SK-N-SH treated with all-trans-retinoic acid at 6 μM for 48 hours (cell line): Measurements from ENCODE around the gene LRRC4.

Experiments used
- ATAC-seq: fragments of 200-7000 bp; cut with Tn5 transposase; 3 replicates; pipeline ENCODE4 v1.9.1; 2020; ENCODE audit warnings: mild to moderate bottlenecking, moderate library complexity
- ARNTL ChIP-seq: fragments of 450-650 bp; formaldehyde crosslinking; IDR thresholded peaks from 2 replicates; pipeline ENCODE4 v1.5.0; 2020; ENCODE audit warnings: low read depth, mild to moderate bottlenecking, moderate library complexity, borderline replicate concordance
- BACH2 ChIP-seq: fragments of 250-450 bp; sonication (Bioruptor Pico); IDR thresholded peaks from 2 replicates; pipeline ENCODE4 v1.9.0; 2021; ENCODE audit warnings: mild to moderate bottlenecking, borderline replicate concordance
- CREB5 ChIP-seq: fragments of 250-450 bp; sonication (Bioruptor Pico); IDR thresholded peaks from 2 replicates; pipeline ENCODE4 v1.5.1; 2020; ENCODE audit warnings: low read depth, mild to moderate bottlenecking, moderate library complexity
- CSRNP3 ChIP-seq: fragments of 250-450 bp; sonication (Bioruptor Pico); IDR thresholded peaks from 2 replicates; pipeline ENCODE4 v1.5.1; 2021; ENCODE audit warnings: mild to moderate bottlenecking, moderate library complexity
- ESRRG ChIP-seq: fragments of 250-450 bp; sonication (Bioruptor Pico); IDR thresholded peaks from 2 replicates; pipeline ENCODE4 v1.6.1; 2021; ENCODE audit warnings: mild to moderate bottlenecking
- GLIS3 ChIP-seq: fragments of 250-450 bp; sonication (Bioruptor Pico); IDR thresholded peaks from 2 replicates; pipeline ENCODE4 v1.5.0; 2020; ENCODE audit warnings: mild to moderate bottlenecking, moderate library complexity
- ISL1 ChIP-seq: fragments of 250-450 bp; sonication (Bioruptor Pico); IDR thresholded peaks from 2 replicates; pipeline ENCODE4 v2.1.2; 2022; ENCODE audit warnings: mild to moderate bottlenecking, moderate library complexity
- OSR1 ChIP-seq: fragments of 250-450 bp; sonication (Bioruptor Pico); IDR thresholded peaks from 2 replicates; pipeline ENCODE4 v1.8.0; 2022; ENCODE audit warnings: moderate library complexity, mild to moderate bottlenecking, inconsistent platforms
- PATZ1 ChIP-seq: fragments of 250-450 bp; sonication (Bioruptor Pico); IDR thresholded peaks from 2 replicates; pipeline ENCODE4 v1.8.0; 2020; ENCODE audit warnings: mild to moderate bottlenecking, moderate library complexity, borderline replicate concordance
- POU6F1 ChIP-seq: fragments of 250-450 bp; sonication (Bioruptor Pico); IDR thresholded peaks from 2 replicates; pipeline ENCODE4 v1.8.0; 2021; ENCODE audit warnings: low read depth, mild to moderate bottlenecking, moderate library complexity, borderline replicate concordance
- PPARA ChIP-seq: fragments of 250-450 bp; sonication (Bioruptor Pico); IDR thresholded peaks from 2 replicates; pipeline ENCODE4 v1.5.0; 2020; ENCODE audit warnings: mild to moderate bottlenecking, borderline replicate concordance
- RARB ChIP-seq: fragments of 250-450 bp; sonication (Bioruptor Pico); IDR thresholded peaks from 2 replicates; pipeline ENCODE4 v1.8.0; 2021; ENCODE audit warnings: mild to moderate bottlenecking, moderate library complexity
- SNAI2 ChIP-seq: fragments of 250-450 bp; sonication (Bioruptor Pico); IDR thresholded peaks from 2 replicates; pipeline ENCODE4 v1.5.0; 2020; ENCODE audit warnings: mild to moderate bottlenecking, moderate library complexity
- TCF4 ChIP-seq: fragments of 250-450 bp; sonication (Bioruptor Pico); IDR thresholded peaks from 2 replicates; pipeline ENCODE4 v1.8.0; 2021; ENCODE audit warnings: mild to moderate bottlenecking, moderate library complexity, borderline replicate concordance
- TSHZ2 ChIP-seq: fragments of 250-450 bp; sonication (Bioruptor Pico); IDR thresholded peaks from 2 replicates; pipeline ENCODE4 v1.5.0; 2020; ENCODE audit warnings: mild to moderate bottlenecking, moderate library complexity
- ZC3H10 ChIP-seq: fragments of 250-450 bp; sonication (Bioruptor Pico); IDR thresholded peaks from 2 replicates; pipeline ENCODE4 v1.5.1; 2021; ENCODE audit warnings: mild to moderate bottlenecking, moderate library complexity
- ZFP3 ChIP-seq: fragments of 250-450 bp; sonication (Bioruptor Pico); IDR thresholded peaks from 2 replicates; pipeline ENCODE4 v1.5.0; 2020; ENCODE audit warnings: mild to moderate bottlenecking, moderate library complexity
- ZFP30 ChIP-seq: fragments of 450-650 bp; formaldehyde crosslinking; IDR thresholded peaks from 2 replicates; pipeline ENCODE4 v1.5.0; 2022; ENCODE audit warnings: mild to moderate bottlenecking, moderate library complexity
- ZNF565 ChIP-seq: fragments of 450-650 bp; formaldehyde crosslinking; conservative IDR thresholded peaks from 2 replicates; pipeline ENCODE4 v1.5.0; 2020; ENCODE audit warnings: low read depth, mild to moderate bottlenecking, moderate library complexity
- ZNF70 ChIP-seq: fragments of 450-650 bp; formaldehyde crosslinking; IDR thresholded peaks from 2 replicates; pipeline ENCODE4 v1.5.0; 2020; ENCODE audit warnings: mild to moderate bottlenecking, moderate library complexity
- ZNF8 ChIP-seq: fragments of 450-650 bp; formaldehyde crosslinking; IDR thresholded peaks from 2 replicates; pipeline ENCODE4 v1.5.0; 2020; ENCODE audit warnings: mild to moderate bottlenecking, moderate library complexity

LRRC4 gene

GRCh38 chr7:127986581-127987521 is 44.4 kb downstream of the LRRC4 start (continued):
- TF ChIP-seq TSHZ2 (CRISPR knock-in tag) (no peak), RARB (CRISPR knock-in tag) (no peak), POU6F1 (no peak), ZFP30 (CRISPR knock-in tag) (no peak), ZNF565 (CRISPR knock-in tag) (no peak), PPARA (no peak)

GRCh38 chr7:127983804-127984332 is 47.4 kb downstream of the LRRC4 start:
- TF ChIP-seq GLIS3 (CRISPR knock-in tag) (no peak), ZNF70 (CRISPR knock-in tag) (no peak), SNAI2 (CRISPR knock-in tag) (no peak), PPARA (no peak), ARNTL (CRISPR knock-in tag) (no peak), ZNF8 (CRISPR knock-in tag) (no peak), CSRNP3 (CRISPR knock-in tag) (no peak), ESRRG (CRISPR knock-in tag) (no peak), TSHZ2 (CRISPR knock-in tag) (no peak), PATZ1 (CRISPR knock-in tag) (no peak), OSR1 (CRISPR knock-in tag) (no peak), TCF4 (CRISPR knock-in tag) (no peak), ISL1 (CRISPR knock-in tag) (no peak), CREB5 (no peak), ZFP3 (CRISPR knock-in tag) (no peak), BACH2 (no peak), ZC3H10 (CRISPR knock-in tag) (no peak)
- no peak for ATAC-seq
